Neural progenitor cell (in vitro differentiated cells): ENCODE measurements around the gene ZBTB5.

Experiments used
- CTCF ChIP-seq: fragments of 200-600 bp; sonication (generic); IDR thresholded peaks from 2 replicates; pipeline ENCODE4 v1.5.1; 2017; ENCODE audit warnings: antibody characterized with exemption, mild to moderate bottlenecking
- EZH2 ChIP-seq: fragments of 200-600 bp; sonication (generic); IDR thresholded peaks from 2 replicates; pipeline ENCODE4 v1.6.1; 2017; ENCODE audit warnings: antibody characterized with exemption, mild to moderate bottlenecking, moderate library complexity

GRCh38 chr9:37436540-37436939, 28.7 kb downstream of the ZBTB5 start:
- no peak for TF ChIP-seq CTCF
- TF ChIP-seq EZH2, result no peak
